SK-N-SH treated with all-trans-retinoic acid at 6 μM for 48 hours (cell line): ENCODE measurements around the gene TMEM63A.

Source experiments
- ARNTL ChIP-seq: fragments of 450-650 bp; formaldehyde crosslinking; IDR thresholded peaks from 2 replicates; pipeline ENCODE4 v1.5.0; 2020; ENCODE audit warnings: low read depth, mild to moderate bottlenecking, moderate library complexity, borderline replicate concordance
- BACH2 ChIP-seq: fragments of 250-450 bp; sonication (Bioruptor Pico); IDR thresholded peaks from 2 replicates; pipeline ENCODE4 v1.9.0; 2021; ENCODE audit warnings: mild to moderate bottlenecking, borderline replicate concordance
- ISL1 ChIP-seq: fragments of 250-450 bp; sonication (Bioruptor Pico); IDR thresholded peaks from 2 replicates; pipeline ENCODE4 v2.1.2; 2022; ENCODE audit warnings: mild to moderate bottlenecking, moderate library complexity
- PPARA ChIP-seq: fragments of 250-450 bp; sonication (Bioruptor Pico); IDR thresholded peaks from 2 replicates; pipeline ENCODE4 v1.5.0; 2020; ENCODE audit warnings: mild to moderate bottlenecking, borderline replicate concordance
- RARB ChIP-seq: fragments of 250-450 bp; sonication (Bioruptor Pico); IDR thresholded peaks from 2 replicates; pipeline ENCODE4 v1.8.0; 2021; ENCODE audit warnings: mild to moderate bottlenecking, moderate library complexity
- ZFP30 ChIP-seq: fragments of 450-650 bp; formaldehyde crosslinking; IDR thresholded peaks from 2 replicates; pipeline ENCODE4 v1.5.0; 2022; ENCODE audit warnings: mild to moderate bottlenecking, moderate library complexity
- ZNF565 ChIP-seq: fragments of 450-650 bp; formaldehyde crosslinking; conservative IDR thresholded peaks from 2 replicates; pipeline ENCODE4 v1.5.0; 2020; ENCODE audit warnings: low read depth, mild to moderate bottlenecking, moderate library complexity
- ZNF70 ChIP-seq: fragments of 450-650 bp; formaldehyde crosslinking; IDR thresholded peaks from 2 replicates; pipeline ENCODE4 v1.5.0; 2020; ENCODE audit warnings: mild to moderate bottlenecking, moderate library complexity
- ZNF8 ChIP-seq: fragments of 450-650 bp; formaldehyde crosslinking; IDR thresholded peaks from 2 replicates; pipeline ENCODE4 v1.5.0; 2020; ENCODE audit warnings: mild to moderate bottlenecking, moderate library complexity
- TF ChIP-seq, protein P1 (sequence below): fragments of 250-450 bp; sonication (Bioruptor Pico); IDR thresholded peaks from 2 replicates; pipeline ENCODE4 v1.5.1; 2021; ENCODE audit warnings: mild to moderate bottlenecking, moderate library complexity
- TF ChIP-seq, protein P2 (sequence below): fragments of 250-450 bp; sonication (Bioruptor Pico); IDR thresholded peaks from 2 replicates; pipeline ENCODE4 v1.8.0; 2020; ENCODE audit warnings: mild to moderate bottlenecking, moderate library complexity, borderline replicate concordance
- TF ChIP-seq, protein P3 (sequence below): fragments of 250-450 bp; sonication (Bioruptor Pico); IDR thresholded peaks from 2 replicates; pipeline ENCODE4 v1.5.1; 2020; ENCODE audit warnings: low read depth, mild to moderate bottlenecking, moderate library complexity
- TF ChIP-seq, protein P4 (sequence below): fragments of 250-450 bp; sonication (Bioruptor Pico); IDR thresholded peaks from 2 replicates; pipeline ENCODE4 v1.8.0; 2021; ENCODE audit warnings: low read depth, mild to moderate bottlenecking, moderate library complexity, borderline replicate concordance

DNA sequence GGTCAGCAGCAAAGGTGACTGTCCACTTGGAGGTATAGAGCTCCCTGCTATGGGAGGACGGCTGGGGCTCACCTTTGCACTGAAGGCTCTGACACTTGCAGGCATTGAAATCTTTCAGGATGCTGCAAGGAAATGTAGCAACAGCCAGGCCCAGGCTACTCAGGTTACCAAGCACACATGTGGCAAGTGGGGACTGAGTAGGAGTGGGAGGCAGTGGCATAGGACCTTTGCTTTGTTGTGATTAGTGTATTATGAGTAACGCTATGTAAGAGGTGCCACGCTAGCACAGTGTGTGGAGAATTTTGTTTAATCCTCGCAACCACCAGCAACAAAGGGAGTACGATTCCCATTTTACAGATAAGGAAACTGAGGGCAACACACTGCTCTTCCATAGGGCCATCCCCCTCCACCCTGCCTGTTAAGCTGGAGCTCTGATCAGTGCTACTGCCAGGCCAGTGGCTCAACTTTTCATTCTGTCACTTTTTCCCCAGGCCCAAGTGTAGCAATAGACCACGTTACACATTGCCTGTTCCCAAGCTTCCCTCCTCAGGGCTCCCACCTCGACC lies 21.2 kb downstream of the TMEM63A start:
- TF ChIP-seq BACH2 (CRISPR knock-in tag) (no peak), PPARA (CRISPR knock-in tag) (no peak), ARNTL (CRISPR knock-in tag) (no peak), ZFP30 (CRISPR knock-in tag) (no peak), RARB (CRISPR knock-in tag) (no peak), ZNF8 (CRISPR knock-in tag) (no peak), ISL1 (CRISPR knock-in tag) (no peak), ZNF565 (CRISPR knock-in tag) (no peak), ZNF70 (CRISPR knock-in tag) (no peak)
- TF ChIP-seq, protein P1, sequence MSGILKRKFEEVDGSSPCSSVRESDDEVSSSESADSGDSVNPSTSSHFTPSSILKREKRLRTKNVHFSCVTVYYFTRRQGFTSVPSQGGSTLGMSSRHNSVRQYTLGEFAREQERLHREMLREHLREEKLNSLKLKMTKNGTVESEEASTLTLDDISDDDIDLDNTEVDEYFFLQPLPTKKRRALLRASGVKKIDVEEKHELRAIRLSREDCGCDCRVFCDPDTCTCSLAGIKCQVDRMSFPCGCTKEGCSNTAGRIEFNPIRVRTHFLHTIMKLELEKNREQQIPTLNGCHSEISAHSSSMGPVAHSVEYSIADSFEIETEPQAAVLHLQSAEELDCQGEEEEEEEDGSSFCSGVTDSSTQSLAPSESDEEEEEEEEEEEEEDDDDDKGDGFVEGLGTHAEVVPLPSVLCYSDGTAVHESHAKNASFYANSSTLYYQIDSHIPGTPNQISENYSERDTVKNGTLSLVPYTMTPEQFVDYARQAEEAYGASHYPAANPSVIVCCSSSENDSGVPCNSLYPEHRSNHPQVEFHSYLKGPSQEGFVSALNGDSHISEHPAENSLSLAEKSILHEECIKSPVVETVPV, result no peak
- TF ChIP-seq, protein P2, sequence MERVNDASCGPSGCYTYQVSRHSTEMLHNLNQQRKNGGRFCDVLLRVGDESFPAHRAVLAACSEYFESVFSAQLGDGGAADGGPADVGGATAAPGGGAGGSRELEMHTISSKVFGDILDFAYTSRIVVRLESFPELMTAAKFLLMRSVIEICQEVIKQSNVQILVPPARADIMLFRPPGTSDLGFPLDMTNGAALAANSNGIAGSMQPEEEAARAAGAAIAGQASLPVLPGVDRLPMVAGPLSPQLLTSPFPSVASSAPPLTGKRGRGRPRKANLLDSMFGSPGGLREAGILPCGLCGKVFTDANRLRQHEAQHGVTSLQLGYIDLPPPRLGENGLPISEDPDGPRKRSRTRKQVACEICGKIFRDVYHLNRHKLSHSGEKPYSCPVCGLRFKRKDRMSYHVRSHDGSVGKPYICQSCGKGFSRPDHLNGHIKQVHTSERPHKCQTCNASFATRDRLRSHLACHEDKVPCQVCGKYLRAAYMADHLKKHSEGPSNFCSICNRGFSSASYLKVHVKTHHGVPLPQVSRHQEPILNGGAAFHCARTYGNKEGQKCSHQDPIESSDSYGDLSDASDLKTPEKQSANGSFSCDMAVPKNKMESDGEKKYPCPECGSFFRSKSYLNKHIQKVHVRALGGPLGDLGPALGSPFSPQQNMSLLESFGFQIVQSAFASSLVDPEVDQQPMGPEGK (CRISPR knock-in tag), result no peak
- TF ChIP-seq, protein P3, sequence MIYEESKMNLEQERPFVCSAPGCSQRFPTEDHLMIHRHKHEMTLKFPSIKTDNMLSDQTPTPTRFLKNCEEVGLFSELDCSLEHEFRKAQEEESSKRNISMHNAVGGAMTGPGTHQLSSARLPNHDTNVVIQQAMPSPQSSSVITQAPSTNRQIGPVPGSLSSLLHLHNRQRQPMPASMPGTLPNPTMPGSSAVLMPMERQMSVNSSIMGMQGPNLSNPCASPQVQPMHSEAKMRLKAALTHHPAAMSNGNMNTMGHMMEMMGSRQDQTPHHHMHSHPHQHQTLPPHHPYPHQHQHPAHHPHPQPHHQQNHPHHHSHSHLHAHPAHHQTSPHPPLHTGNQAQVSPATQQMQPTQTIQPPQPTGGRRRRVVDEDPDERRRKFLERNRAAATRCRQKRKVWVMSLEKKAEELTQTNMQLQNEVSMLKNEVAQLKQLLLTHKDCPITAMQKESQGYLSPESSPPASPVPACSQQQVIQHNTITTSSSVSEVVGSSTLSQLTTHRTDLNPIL (CRISPR knock-in tag), result no peak
- TF ChIP-seq, protein P4, sequence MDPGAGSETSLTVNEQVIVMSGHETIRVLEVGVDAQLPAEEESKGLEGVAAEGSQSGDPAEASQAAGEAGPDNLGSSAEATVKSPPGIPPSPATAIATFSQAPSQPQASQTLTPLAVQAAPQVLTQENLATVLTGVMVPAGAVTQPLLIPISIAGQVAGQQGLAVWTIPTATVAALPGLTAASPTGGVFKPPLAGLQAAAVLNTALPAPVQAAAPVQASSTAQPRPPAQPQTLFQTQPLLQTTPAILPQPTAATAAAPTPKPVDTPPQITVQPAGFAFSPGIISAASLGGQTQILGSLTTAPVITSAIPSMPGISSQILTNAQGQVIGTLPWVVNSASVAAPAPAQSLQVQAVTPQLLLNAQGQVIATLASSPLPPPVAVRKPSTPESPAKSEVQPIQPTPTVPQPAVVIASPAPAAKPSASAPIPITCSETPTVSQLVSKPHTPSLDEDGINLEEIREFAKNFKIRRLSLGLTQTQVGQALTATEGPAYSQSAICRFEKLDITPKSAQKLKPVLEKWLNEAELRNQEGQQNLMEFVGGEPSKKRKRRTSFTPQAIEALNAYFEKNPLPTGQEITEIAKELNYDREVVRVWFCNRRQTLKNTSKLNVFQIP (CRISPR knock-in tag), result no peak
